Activated T-cell treated with anti-CD3 and anti-CD28 coated beads, Interleukin-2, amount 50 U/mL, for 1 hour (primary cell): ENCODE results near the gene ADGRL3.
"Not testable (repeated sequence)": the region's sequence is repeated elsewhere in the genome, so short reads cannot be mapped to it uniquely, and the experiment has no call there.

Source experiments
- DNase-seq: peaks from one replicate; pipeline ENCODE4 v3.0.0-alpha.2; 2020

Gene ADGRL3

DNA sequence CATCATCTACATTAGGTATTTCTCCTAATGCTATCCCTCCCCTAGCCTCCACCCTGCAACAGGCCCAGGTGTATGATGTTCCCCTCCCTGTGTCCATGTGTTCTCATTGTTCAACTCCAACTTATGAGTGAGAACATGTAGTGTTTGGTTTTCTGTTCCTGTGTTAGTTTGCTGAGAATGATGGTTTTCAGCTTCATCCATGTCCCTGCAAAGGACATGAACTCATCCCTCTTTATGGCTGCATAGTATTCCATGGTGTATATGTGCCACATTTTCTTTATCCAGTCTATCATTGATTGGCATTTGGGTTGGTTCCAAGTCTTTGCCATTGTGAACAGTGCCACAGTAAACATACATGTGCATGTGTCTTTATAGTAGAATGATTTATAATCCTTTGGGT is 7.0 kb downstream of the ADGRL3 start:
- not testable (repeated sequence) for DNase-seq

DNA sequence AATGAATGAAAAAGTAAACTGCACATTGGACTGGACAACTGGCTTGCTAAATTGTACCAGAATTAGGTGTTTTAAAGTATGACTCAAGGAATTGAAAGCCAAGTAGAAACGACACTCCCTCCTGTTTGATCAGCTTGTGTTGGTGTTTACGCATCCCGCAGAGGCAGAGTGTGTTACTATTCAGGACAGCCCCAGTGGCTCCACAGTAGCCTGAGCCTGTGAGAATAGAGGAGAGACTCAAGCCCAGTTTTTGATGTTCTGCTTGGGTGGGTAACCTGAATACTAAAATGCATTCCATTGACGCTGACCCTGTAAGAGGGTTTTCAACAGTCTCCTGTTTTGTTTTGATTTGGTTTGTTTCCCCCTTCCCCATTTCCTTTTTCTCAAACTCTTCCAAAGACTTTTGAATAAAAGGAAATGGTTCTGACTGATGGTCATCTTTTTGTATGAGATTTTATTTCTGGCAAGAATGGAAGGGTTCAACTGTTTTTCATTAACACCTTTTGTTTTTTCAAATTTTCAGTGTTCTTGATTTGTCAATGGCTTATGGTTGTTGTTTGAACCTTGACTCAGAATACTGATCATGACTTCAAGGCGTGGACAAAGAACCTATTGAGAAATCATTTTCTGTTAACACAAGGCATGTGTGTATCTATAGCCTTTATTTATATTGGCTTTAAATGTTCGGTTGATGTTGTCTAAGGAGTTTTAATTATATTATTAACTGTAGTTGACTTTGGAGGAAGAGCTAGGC is 10.2 kb downstream of the ADGRL3 start:
- DNase-seq = no peak

- no peak for DNase-seq
Measured at GRCh38 chr4:61211781-61212180, 11.7 kb downstream of the ADGRL3 start.

- DNase-seq = no peak
Measured at GRCh38 chr4:61212788-61213187, 12.7 kb downstream of the ADGRL3 start.

DNA sequence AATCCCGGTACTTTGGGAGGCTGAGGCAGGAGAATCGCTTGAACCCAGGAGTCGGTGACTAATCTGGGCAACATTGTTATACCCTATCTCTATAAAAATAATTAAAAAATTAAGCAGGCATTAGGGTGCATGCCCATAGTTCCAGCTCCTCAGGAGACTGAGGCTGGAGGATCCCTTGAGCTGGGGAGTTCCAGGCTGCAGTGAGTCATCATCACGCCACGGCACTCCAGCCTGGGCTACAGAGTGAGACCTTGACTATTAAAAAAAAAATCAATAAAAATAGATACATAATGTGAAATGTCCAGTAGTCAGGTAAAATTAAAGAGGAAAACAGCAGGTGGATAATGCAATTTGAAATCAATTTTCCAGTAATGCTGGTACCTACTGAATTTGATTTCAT is 14.6 kb downstream of the ADGRL3 start:
- no peak for DNase-seq

GRCh38 chr4:61217222-61217621 is 17.1 kb downstream of the ADGRL3 start:
- no peak for DNase-seq

DNA sequence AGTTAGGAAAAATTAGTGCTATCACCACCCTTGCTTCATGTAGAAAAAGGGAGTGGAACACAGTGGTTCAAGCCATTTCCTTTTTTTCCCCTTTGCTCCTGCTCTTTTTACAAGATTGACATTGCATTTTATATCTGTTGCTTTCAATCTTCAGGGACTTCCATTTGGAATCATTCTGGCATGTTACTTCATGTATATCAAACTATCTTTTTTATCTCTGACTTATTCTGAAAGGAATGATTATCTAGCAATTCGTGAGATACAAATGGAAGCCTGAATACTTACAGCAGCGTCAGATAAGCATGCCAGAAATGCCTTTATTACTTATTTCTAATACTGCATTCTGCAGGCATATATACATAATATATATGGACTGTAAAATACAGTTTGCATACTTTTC is 20.4 kb downstream of the ADGRL3 start:
- DNase-seq = no peak

DNA sequence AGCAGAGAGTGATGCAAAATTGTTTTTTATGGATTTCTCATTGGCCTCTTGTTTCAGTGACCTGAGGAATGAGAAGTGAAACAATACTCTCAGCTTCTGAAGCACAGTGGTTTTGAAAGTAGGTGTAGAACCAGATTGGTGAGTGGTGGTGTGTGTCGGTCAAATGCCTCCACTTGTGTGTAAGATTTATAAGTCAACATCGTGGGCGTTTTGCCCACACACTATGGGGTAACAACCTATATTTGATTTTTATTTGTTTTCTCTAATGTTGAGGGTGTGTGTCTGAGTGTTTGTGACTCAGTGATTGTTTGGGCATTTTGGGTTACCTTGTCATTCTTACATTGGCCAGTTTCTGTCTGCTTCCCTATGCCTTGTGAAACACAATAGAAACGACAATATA is 23.3 kb downstream of the ADGRL3 start:
- no peak for DNase-seq

GRCh38 chr4:61224573-61224972 is 24.4 kb downstream of the ADGRL3 start:
- DNase-seq = no peak

DNA sequence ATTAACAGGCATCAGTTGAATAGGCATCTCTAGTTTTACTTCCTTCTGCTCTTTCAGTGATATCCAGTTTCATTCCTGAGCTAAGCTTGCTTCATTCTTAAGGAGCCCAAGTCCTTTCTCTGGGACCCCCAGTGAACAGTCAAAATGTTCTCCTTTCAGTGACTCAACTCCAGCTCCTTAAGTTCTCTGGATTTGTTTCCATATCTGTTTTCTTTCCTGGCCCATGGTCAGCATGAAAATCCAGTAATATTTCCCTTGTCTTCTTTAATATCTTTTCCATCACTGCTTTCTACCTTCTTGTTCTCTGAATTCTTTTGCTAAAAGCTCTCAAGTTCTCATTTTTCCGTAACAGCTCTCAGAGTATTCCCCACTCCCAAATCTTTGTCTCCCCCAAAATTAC is 25.5 kb downstream of the ADGRL3 start:
- no peak for DNase-seq

- DNase-seq = no peak
Measured at GRCh38 chr4:61231421-61231820, 31.3 kb downstream of the ADGRL3 start.

GRCh38 chr4:61239250-61239649 is 39.1 kb downstream of the ADGRL3 start:
- DNase-seq = no peak

GRCh38 chr4:61243962-61244361 is 43.8 kb downstream of the ADGRL3 start:
- DNase-seq = no peak

GRCh38 chr4:61245069-61245714 is 45.1 kb downstream of the ADGRL3 start:
- no peak for DNase-seq

DNA sequence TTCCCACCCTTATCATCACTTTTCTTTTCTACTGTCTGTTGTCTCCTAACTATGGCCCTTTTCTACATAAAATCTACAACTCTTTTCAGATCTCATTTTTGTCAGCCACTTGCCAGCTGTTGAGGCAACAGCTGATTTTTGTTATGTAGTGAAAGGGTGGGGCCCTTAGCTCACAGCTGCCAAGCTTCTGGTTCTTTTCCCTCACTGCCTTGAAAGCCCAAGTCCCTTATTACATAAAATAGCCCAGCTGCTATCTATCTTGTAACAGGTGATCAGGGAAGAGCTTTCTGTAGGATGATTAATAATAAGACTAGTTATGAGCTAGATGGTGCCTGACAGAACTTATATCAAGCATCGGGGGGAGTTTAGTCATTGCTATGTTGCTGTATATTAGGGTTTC is 45.9 kb downstream of the ADGRL3 start:
- no peak for DNase-seq

DNA sequence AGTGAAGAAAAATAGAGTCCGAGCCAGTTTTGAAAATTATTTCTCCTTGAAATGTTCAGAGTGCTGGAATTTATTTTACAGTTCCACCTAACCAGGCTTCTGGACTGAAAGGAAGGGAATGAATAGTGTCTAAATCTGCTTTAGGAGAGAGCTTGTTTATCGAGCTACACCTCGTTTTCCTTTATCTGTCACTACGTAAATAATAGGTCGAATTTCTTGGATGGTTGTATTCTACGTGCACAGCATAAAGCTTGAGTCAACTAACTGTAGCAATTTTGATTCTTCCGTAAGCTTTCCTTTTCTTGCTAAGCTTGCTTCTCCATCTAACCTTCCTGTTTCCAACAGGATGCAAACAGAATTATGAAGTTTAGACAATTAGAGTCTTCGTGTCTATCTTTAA is 48.6 kb downstream of the ADGRL3 start:
- DNase-seq = no peak

GRCh38 chr4:61251129-61251528 is 51.0 kb downstream of the ADGRL3 start:
- DNase-seq = no peak

DNA sequence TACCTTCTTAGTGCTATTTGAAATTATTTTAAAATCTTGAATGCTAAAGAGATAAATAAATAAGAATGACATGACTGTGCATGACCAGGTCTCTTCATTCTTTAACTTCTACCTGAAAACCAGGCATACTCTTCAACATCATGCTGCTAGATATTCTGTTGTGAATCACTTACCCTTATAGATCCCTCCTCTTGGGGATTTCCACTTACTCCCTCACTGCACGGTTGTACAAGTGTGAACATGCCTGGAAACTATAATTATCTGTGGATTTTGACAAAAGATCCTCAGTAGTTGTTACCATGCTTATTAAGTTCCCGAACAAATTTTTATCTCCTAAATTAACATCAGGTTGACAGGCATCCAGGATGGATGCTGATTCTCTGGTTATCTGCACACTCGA is 54.3 kb downstream of the ADGRL3 start:
- DNase-seq = no peak

- DNase-seq = no peak
Measured at GRCh38 chr4:61273233-61273632, 73.1 kb downstream of the ADGRL3 start.

GRCh38 chr4:61274286-61274685 is 74.2 kb downstream of the ADGRL3 start:
- no peak for DNase-seq

DNA sequence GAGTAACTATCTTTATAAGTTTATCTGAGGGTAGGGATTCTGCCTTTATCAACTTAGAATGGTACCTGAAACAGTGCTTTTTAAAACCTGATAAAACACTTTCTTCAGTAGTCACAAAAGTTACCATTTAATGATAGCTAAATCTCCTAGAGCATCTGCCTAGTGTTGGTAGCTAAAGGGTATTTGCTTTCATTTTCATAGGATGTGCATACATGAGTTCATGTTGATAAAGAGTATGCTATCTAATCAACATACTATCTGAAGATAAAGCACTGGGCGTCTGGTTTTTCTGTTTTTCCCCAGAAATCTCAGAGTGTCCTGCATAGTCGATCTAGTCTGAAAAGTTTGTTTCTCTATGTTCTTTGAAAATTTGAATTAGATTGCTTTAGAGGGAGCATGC is 75.1 kb downstream of the ADGRL3 start:
- DNase-seq = no peak

- no peak for DNase-seq
Measured at GRCh38 chr4:61276029-61276428, 75.9 kb downstream of the ADGRL3 start.

- no peak for DNase-seq
Measured at GRCh38 chr4:61277785-61278760, 77.9 kb downstream of the ADGRL3 start.

GRCh38 chr4:61292322-61292721 is 92.2 kb downstream of the ADGRL3 start:
- no peak for DNase-seq
